Panc1 (cell line): ENCODE results near the gene FADD.

Experiments
- POLR2AphosphoS5 ChIP-seq: IDR thresholded peaks from 2 replicates; pipeline ENCODE4 v1.6.1; 2012; ENCODE audit warnings: mild to moderate bottlenecking, low read depth, low read length, moderate library complexity
- TF ChIP-seq, protein P1 (sequence below): fragments of 450-650 bp; IDR thresholded peaks from 2 replicates; pipeline ENCODE4 v1.5.1; 2017; ENCODE audit warnings: mild to moderate bottlenecking

DNA sequence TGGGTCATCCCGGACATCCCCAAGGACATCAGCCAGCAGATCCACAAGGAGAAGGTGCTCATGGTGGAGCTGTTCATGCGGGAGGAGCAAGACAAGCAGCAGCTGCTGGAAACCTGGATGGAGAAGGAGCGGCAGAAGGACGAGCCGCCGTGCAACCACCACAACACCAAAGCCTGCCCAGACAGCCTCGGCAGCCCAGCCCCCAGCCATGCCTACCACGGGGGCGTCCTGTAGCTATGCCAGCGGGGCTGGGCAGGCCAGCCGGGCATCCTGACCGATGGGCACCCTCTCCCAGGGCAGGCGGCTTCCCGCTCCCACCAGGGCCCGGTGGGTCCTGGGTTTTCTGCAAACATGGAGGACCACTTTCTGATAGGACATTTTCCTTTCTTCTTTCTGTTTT, 15.3 kb upstream of the FADD start:
- TF ChIP-seq, protein P1, sequence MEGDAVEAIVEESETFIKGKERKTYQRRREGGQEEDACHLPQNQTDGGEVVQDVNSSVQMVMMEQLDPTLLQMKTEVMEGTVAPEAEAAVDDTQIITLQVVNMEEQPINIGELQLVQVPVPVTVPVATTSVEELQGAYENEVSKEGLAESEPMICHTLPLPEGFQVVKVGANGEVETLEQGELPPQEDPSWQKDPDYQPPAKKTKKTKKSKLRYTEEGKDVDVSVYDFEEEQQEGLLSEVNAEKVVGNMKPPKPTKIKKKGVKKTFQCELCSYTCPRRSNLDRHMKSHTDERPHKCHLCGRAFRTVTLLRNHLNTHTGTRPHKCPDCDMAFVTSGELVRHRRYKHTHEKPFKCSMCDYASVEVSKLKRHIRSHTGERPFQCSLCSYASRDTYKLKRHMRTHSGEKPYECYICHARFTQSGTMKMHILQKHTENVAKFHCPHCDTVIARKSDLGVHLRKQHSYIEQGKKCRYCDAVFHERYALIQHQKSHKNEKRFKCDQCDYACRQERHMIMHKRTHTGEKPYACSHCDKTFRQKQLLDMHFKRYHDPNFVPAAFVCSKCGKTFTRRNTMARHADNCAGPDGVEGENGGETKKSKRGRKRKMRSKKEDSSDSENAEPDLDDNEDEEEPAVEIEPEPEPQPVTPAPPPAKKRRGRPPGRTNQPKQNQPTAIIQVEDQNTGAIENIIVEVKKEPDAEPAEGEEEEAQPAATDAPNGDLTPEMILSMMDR = no peak
- TF ChIP-seq POLR2AphosphoS5 = no peak
